ENCODE results near the gene POU2F1. TPM values are rescaled to one million over a fixed set of nuclear protein-coding genes. Genes with fewer than 3 reads are reported as not detected.

The POU2F1 gene
- total and polyA plus RNA-seq, 12 donors = 3.2 to 52.5 (median 12.6) TPM

GRCh38 chr1:167447521-167448136, 226.9 kb downstream of the POU2F1 start:
- H3K27me3 ChIP-seq = no peaks in the 10 kb centered on the region
- no peak for DNase-seq
- no peaks in the 10 kb centered on the region for H3K36me3 ChIP-seq (replicated peaks in 1 of 2)
- 47 to 73% (median 58%) methylated on average over 10 of the region's 10 CpGs for WGBS, 4 donors
- no peak overlapping the region for H3K4me3 ChIP-seq
- no peak for TF ChIP-seq CTCF (IDR thresholded peaks at IDR 0.05)
- TF ChIP-seq POLR2A (IDR thresholded peaks at IDR 0.05) = no peak
- intact Hi-C loops (cut with DNase I) = no loop called here
- peak overlapping the region in 1 of 5 donors; percentile 6 for H3K27ac ChIP-seq
- no peaks in the 10 kb centered on the region for H3K9me3 ChIP-seq (replicated peaks in 1 of 3)
- no peaks in the 10 kb centered on the region for H3K4me1 ChIP-seq (replicated peaks in 1 of 2)

GRCh38 chr1:167450843-167451242, 230.2 kb downstream of the POU2F1 start:
- Histone ChIP-seq H3K4me1 (replicated peaks in 1 of 2) (peaks cover 0 to 8% of the 10 kb centered on the region in 2 donors), H3K27me3 (no peaks in the 10 kb centered on the region), H3K27ac (no peak overlapping the region), H3K36me3 (replicated peaks in 1 of 2) (no peaks in the 10 kb centered on the region), H3K4me3 (no peak overlapping the region), H3K9me3 (replicated peaks in 1 of 3) (no peaks in the 10 kb centered on the region)
- intact Hi-C loops (cut with DNase I) = no loop called here
- TF ChIP-seq CTCF (IDR thresholded peaks at IDR 0.05) (no peak), POLR2A (IDR thresholded peaks at IDR 0.05) (no peak)
- DNase-seq = no peak
- WGBS, 4 donors = 72 to 90% (median 80%) methylated on average over 5 of the region's 5 CpGs

- no peak overlapping the region for H3K4me3 ChIP-seq
- H3K36me3 ChIP-seq (replicated peaks in 1 of 2) = no peaks in the 10 kb centered on the region
- H3K27ac ChIP-seq = no peak overlapping the region
- DNase-seq = no peak
- intact Hi-C loops (cut with DNase I) = no loop called here
- TF ChIP-seq CTCF (IDR thresholded peaks at IDR 0.05) = no peak
- TF ChIP-seq POLR2A (IDR thresholded peaks at IDR 0.05) = no peak
- H3K4me1 ChIP-seq (replicated peaks in 1 of 2) = peaks cover 0 to 13% of the 10 kb centered on the region in 2 donors
- no peaks in the 10 kb centered on the region for H3K27me3 ChIP-seq
- no peaks in the 10 kb centered on the region for H3K9me3 ChIP-seq (replicated peaks in 1 of 3)
- WGBS, 4 donors = 69 to 93% (median 88%) methylated on average over 7 to 8 of the region's 8 CpGs
Measured at GRCh38 chr1:167452483-167452882, 231.8 kb downstream of the POU2F1 start.

GRCh38 chr1:167453123-167453522, 232.4 kb downstream of the POU2F1 start:
- Histone ChIP-seq H3K27me3 (no peaks in the 10 kb centered on the region), H3K36me3 (replicated peaks in 1 of 2) (no peaks in the 10 kb centered on the region), H3K9me3 (replicated peaks in 1 of 3) (no peaks in the 10 kb centered on the region), H3K4me3 (no peak overlapping the region), H3K4me1 (replicated peaks in 1 of 2) (peaks cover 0 to 13% of the 10 kb centered on the region in 2 donors), H3K27ac (no peak overlapping the region)
- intact Hi-C loops (cut with DNase I) = no loop called here
- DNase-seq = peak in 3 of 7 donors; percentile 36 to 45 (median 44)
- TF ChIP-seq POLR2A (IDR thresholded peaks at IDR 0.05) = no peak
- no peak for TF ChIP-seq CTCF (IDR thresholded peaks at IDR 0.05)
- 38 to 58% (median 51%) methylated on average over 6 of the region's 6 CpGs for WGBS, 4 donors

Measured in adrenal gland (tissue), 12 donors.